Adrenal gland (tissue), 5 donors: ENCODE results near the gene MEDAG.

Experiments
- POLR2A ChIP-seq, 2 donors: fragments of 450-650 bp; IDR thresholded peaks; one replicate each; pipeline ENCODE4 v1.6.1; 2017; ENCODE audit warnings: antibody characterized with exemption in 2 of 2, mild to moderate bottlenecking in 2 of 2, moderate library complexity in 1 of 2
- TF ChIP-seq, protein P1 (sequence below), 6 experiments: fragments of 450-650 bp in 4 of 6; fragments of 200-600 bp in 2 of 6; sonication (generic) in 1 of 6; IDR thresholded peaks; 1 replicate in 5 of 6; 2 replicates in 1 of 6; pipeline versions ENCODE4 v1.5.1 to v1.8.0; 2016 to 2021; ENCODE audit warnings: antibody characterized with exemption in 6 of 6, mild to moderate bottlenecking in 2 of 6, moderate library complexity in 1 of 6
- donor health status: DM: no; HTN: no; CAD: no.

DNA sequence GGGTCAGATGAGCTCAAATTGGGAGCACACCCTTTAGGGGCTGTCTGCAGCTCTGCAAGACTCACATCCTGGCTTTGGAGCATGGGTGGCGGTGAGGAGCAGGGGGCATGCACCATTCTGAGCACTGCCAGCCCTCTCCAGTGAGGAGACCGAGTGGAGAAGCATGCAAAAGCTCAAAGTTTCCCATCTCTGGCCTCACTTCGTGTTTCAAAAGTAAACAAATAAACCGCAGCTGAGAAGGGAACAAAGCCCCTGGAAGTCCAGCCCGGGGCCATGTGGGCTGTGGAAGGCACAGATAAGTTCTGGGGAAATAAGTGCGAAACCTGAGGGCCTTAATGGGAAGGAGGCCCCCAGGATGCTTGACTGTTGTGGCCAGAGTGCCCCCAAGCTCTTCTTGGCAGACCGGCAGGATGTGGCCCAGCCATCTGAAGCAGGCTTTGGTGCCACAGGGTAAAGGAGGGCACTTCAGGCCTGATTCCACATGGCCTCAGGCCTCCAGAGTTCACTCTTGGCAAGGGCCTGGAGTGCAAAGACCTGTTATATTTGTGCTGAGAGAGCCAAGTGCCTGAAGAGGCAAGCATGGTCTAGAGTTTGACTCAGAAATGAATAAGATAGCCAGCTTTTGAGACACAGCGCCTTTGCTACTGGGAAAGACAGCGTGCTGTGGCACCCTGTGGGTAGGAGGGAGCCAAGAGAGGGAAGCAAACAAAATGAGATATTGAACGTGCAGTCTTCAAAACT lies 1.2 kb downstream of the MEDAG start:
- TF ChIP-seq, protein P1, sequence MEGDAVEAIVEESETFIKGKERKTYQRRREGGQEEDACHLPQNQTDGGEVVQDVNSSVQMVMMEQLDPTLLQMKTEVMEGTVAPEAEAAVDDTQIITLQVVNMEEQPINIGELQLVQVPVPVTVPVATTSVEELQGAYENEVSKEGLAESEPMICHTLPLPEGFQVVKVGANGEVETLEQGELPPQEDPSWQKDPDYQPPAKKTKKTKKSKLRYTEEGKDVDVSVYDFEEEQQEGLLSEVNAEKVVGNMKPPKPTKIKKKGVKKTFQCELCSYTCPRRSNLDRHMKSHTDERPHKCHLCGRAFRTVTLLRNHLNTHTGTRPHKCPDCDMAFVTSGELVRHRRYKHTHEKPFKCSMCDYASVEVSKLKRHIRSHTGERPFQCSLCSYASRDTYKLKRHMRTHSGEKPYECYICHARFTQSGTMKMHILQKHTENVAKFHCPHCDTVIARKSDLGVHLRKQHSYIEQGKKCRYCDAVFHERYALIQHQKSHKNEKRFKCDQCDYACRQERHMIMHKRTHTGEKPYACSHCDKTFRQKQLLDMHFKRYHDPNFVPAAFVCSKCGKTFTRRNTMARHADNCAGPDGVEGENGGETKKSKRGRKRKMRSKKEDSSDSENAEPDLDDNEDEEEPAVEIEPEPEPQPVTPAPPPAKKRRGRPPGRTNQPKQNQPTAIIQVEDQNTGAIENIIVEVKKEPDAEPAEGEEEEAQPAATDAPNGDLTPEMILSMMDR (IDR thresholded peaks at IDR 0.05): no peak
- no peak for TF ChIP-seq POLR2A (IDR thresholded peaks at IDR 0.05)
